ENCODE results near the gene SLC6A11.

The SLC6A11 gene

GRCh38 chr3:10869460-10869859 is 53.4 kb downstream of the SLC6A11 start:
- Histone ChIP-seq H3K27ac (ENCODE audit: low read length) (no peak overlapping the region), H3K36me3 (ENCODE audit: control insufficient read depth in 1 of 2, insufficient read depth in 2 of 2, low read length in 2 of 2) (no peaks in the 10 kb centered on the region)

GRCh38 chr3:10870296-10870695 is 54.3 kb downstream of the SLC6A11 start:
- Histone ChIP-seq H3K27me3 (ENCODE audit: low read depth, low read length) (no peaks in the 10 kb centered on the region), H3K4me1 (ENCODE audit: control insufficient read depth in 1 of 2, insufficient read depth in 2 of 2, low read length in 2 of 2) (no peaks in the 10 kb centered on the region), H3K27ac (ENCODE audit: low read length) (no peak overlapping the region), H3K9me3 (ENCODE audit: control insufficient read depth in 1 of 2, low read length in 2 of 2) (no peaks in the 10 kb centered on the region), H3K36me3 (ENCODE audit: control insufficient read depth in 1 of 2, insufficient read depth in 2 of 2, low read length in 2 of 2) (no peaks in the 10 kb centered on the region), H3K4me3 (ENCODE audit: low read depth in 1 of 2, low read length in 2 of 2) (no peak overlapping the region)

More at GRCh38 chr3:10869460-10869859, 53.4 kb downstream of the SLC6A11 start:
- Histone ChIP-seq H3K27me3 (ENCODE audit: low read depth, low read length) (no peaks in the 10 kb centered on the region), H3K4me1 (ENCODE audit: control insufficient read depth in 1 of 2, insufficient read depth in 2 of 2, low read length in 2 of 2) (no peaks in the 10 kb centered on the region), H3K4me3 (ENCODE audit: low read depth in 1 of 2, low read length in 2 of 2) (no peak overlapping the region), H3K9me3 (ENCODE audit: control insufficient read depth in 1 of 2, low read length in 2 of 2) (no peaks in the 10 kb centered on the region)

GRCh38 chr3:10873415-10873814 is 57.4 kb downstream of the SLC6A11 start:
- H3K4me1 ChIP-seq (ENCODE audit: control insufficient read depth in 1 of 2, insufficient read depth in 2 of 2, low read length in 2 of 2), result no peaks in the 10 kb centered on the region
- no peak overlapping the region for H3K4me3 ChIP-seq (ENCODE audit: low read depth in 1 of 2, low read length in 2 of 2)
- H3K27ac ChIP-seq (ENCODE audit: low read length), result no peak overlapping the region
- no peaks in the 10 kb centered on the region for H3K27me3 ChIP-seq (ENCODE audit: low read depth, low read length)
- H3K36me3 ChIP-seq (ENCODE audit: control insufficient read depth in 1 of 2, insufficient read depth in 2 of 2, low read length in 2 of 2), result no peaks in the 10 kb centered on the region
- H3K9me3 ChIP-seq (ENCODE audit: control insufficient read depth in 1 of 2, low read length in 2 of 2), result no peaks in the 10 kb centered on the region

GRCh38 chr3:10875914-10876313 is 59.9 kb downstream of the SLC6A11 start:
- H3K4me3 ChIP-seq (ENCODE audit: low read depth in 1 of 2, low read length in 2 of 2), result no peak overlapping the region
- no peaks in the 10 kb centered on the region for H3K9me3 ChIP-seq (ENCODE audit: control insufficient read depth in 1 of 2, low read length in 2 of 2)
- no peaks in the 10 kb centered on the region for H3K36me3 ChIP-seq (ENCODE audit: control insufficient read depth in 1 of 2, insufficient read depth in 2 of 2, low read length in 2 of 2)
- no peaks in the 10 kb centered on the region for H3K4me1 ChIP-seq (ENCODE audit: control insufficient read depth in 1 of 2, insufficient read depth in 2 of 2, low read length in 2 of 2)
- no peaks in the 10 kb centered on the region for H3K27me3 ChIP-seq (ENCODE audit: low read depth, low read length)
- no peak overlapping the region for H3K27ac ChIP-seq (ENCODE audit: low read length)

GRCh38 chr3:10876661-10877060 is 60.6 kb downstream of the SLC6A11 start:
- Histone ChIP-seq H3K27me3 (ENCODE audit: low read depth, low read length) (no peaks in the 10 kb centered on the region), H3K36me3 (ENCODE audit: control insufficient read depth in 1 of 2, insufficient read depth in 2 of 2, low read length in 2 of 2) (no peaks in the 10 kb centered on the region), H3K4me1 (ENCODE audit: control insufficient read depth in 1 of 2, insufficient read depth in 2 of 2, low read length in 2 of 2) (no peaks in the 10 kb centered on the region), H3K4me3 (ENCODE audit: low read depth in 1 of 2, low read length in 2 of 2) (no peak overlapping the region), H3K27ac (ENCODE audit: low read length) (no peak overlapping the region), H3K9me3 (ENCODE audit: control insufficient read depth in 1 of 2, low read length in 2 of 2) (no peaks in the 10 kb centered on the region)

- H3K36me3 ChIP-seq (ENCODE audit: control insufficient read depth in 1 of 2, insufficient read depth in 2 of 2, low read length in 2 of 2), result no peaks in the 10 kb centered on the region
These were observed 66.8 kb downstream of the SLC6A11 start for GRCh38 chr3:10882851-10883250.

GRCh38 chr3:10883478-10884234 is 67.6 kb downstream of the SLC6A11 start:
- Histone ChIP-seq H3K36me3 (ENCODE audit: control insufficient read depth in 1 of 2, insufficient read depth in 2 of 2, low read length in 2 of 2) (no peaks in the 10 kb centered on the region), H3K27me3 (ENCODE audit: low read depth, low read length) (no peaks in the 10 kb centered on the region), H3K9me3 (ENCODE audit: control insufficient read depth in 1 of 2, low read length in 2 of 2) (no peaks in the 10 kb centered on the region), H3K4me1 (ENCODE audit: control insufficient read depth in 1 of 2, insufficient read depth in 2 of 2, low read length in 2 of 2) (no peaks in the 10 kb centered on the region), H3K4me3 (ENCODE audit: low read depth in 1 of 2, low read length in 2 of 2) (no peak overlapping the region), H3K27ac (ENCODE audit: low read length) (no peak overlapping the region)

More at GRCh38 chr3:10882851-10883250, 66.8 kb downstream of the SLC6A11 start:
- Histone ChIP-seq H3K27ac (ENCODE audit: low read length) (no peak overlapping the region), H3K27me3 (ENCODE audit: low read depth, low read length) (no peaks in the 10 kb centered on the region), H3K9me3 (ENCODE audit: control insufficient read depth in 1 of 2, low read length in 2 of 2) (no peaks in the 10 kb centered on the region), H3K4me3 (ENCODE audit: low read depth in 1 of 2, low read length in 2 of 2) (no peak overlapping the region), H3K4me1 (ENCODE audit: control insufficient read depth in 1 of 2, insufficient read depth in 2 of 2, low read length in 2 of 2) (no peaks in the 10 kb centered on the region)

GRCh38 chr3:10887015-10887414 is 71.0 kb downstream of the SLC6A11 start:
- H3K9me3 ChIP-seq (ENCODE audit: control insufficient read depth in 1 of 2, low read length in 2 of 2), result peaks cover 0 to 24% of the 10 kb centered on the region in 2 donors
- no peaks in the 10 kb centered on the region for H3K4me1 ChIP-seq (ENCODE audit: control insufficient read depth in 1 of 2, insufficient read depth in 2 of 2, low read length in 2 of 2)
- H3K36me3 ChIP-seq (ENCODE audit: control insufficient read depth in 1 of 2, insufficient read depth in 2 of 2, low read length in 2 of 2), result no peaks in the 10 kb centered on the region
- H3K27ac ChIP-seq (ENCODE audit: low read length), result no peak overlapping the region
- H3K27me3 ChIP-seq (ENCODE audit: low read depth, low read length), result no peaks in the 10 kb centered on the region
- no peak overlapping the region for H3K4me3 ChIP-seq (ENCODE audit: low read depth in 1 of 2, low read length in 2 of 2)

GRCh38 chr3:10888518-10889090 is 72.6 kb downstream of the SLC6A11 start:
- Histone ChIP-seq H3K4me1 (ENCODE audit: control insufficient read depth in 1 of 2, insufficient read depth in 2 of 2, low read length in 2 of 2) (no peaks in the 10 kb centered on the region), H3K27ac (ENCODE audit: low read length) (no peak overlapping the region), H3K4me3 (ENCODE audit: low read depth in 1 of 2, low read length in 2 of 2) (no peak overlapping the region), H3K9me3 (ENCODE audit: control insufficient read depth in 1 of 2, low read length in 2 of 2) (peaks cover 0 to 25% of the 10 kb centered on the region in 2 donors), H3K36me3 (ENCODE audit: control insufficient read depth in 1 of 2, insufficient read depth in 2 of 2, low read length in 2 of 2) (no peaks in the 10 kb centered on the region), H3K27me3 (ENCODE audit: low read depth, low read length) (no peaks in the 10 kb centered on the region)

- Histone ChIP-seq H3K27ac (ENCODE audit: low read length) (no peak overlapping the region), H3K36me3 (ENCODE audit: control insufficient read depth in 1 of 2, insufficient read depth in 2 of 2, low read length in 2 of 2) (no peaks in the 10 kb centered on the region), H3K27me3 (ENCODE audit: low read depth, low read length) (no peaks in the 10 kb centered on the region), H3K4me3 (ENCODE audit: low read depth in 1 of 2, low read length in 2 of 2) (no peak overlapping the region), H3K9me3 (ENCODE audit: control insufficient read depth in 1 of 2, low read length in 2 of 2) (peaks cover 0 to 25% of the 10 kb centered on the region in 2 donors), H3K4me1 (ENCODE audit: control insufficient read depth in 1 of 2, insufficient read depth in 2 of 2, low read length in 2 of 2) (no peaks in the 10 kb centered on the region)
These were observed 73.4 kb downstream of the SLC6A11 start for GRCh38 chr3:10889206-10889960.

- H3K36me3 ChIP-seq (ENCODE audit: control insufficient read depth in 1 of 2, insufficient read depth in 2 of 2, low read length in 2 of 2), result no peaks in the 10 kb centered on the region
- no peaks in the 10 kb centered on the region for H3K27me3 ChIP-seq (ENCODE audit: low read depth, low read length)
- H3K4me1 ChIP-seq (ENCODE audit: control insufficient read depth in 1 of 2, insufficient read depth in 2 of 2, low read length in 2 of 2), result no peaks in the 10 kb centered on the region
- H3K4me3 ChIP-seq (ENCODE audit: low read depth in 1 of 2, low read length in 2 of 2), result no peak overlapping the region
- H3K9me3 ChIP-seq (ENCODE audit: control insufficient read depth in 1 of 2, low read length in 2 of 2), result peaks cover 0 to 25% of the 10 kb centered on the region in 2 donors
- no peak overlapping the region for H3K27ac ChIP-seq (ENCODE audit: low read length)
These were observed 74.6 kb downstream of the SLC6A11 start for GRCh38 chr3:10890665-10891064.

Data from muscle layer of duodenum (tissue), 2 donors.